Psoas muscle (tissue), 8 donors: ENCODE data around the gene SLC25A34. TPM values are rescaled to one million over a fixed set of nuclear protein-coding genes. Genes with fewer than 3 reads are reported as not detected.

Experiments used
- ATAC-seq, 4 donors: fragments of 200-7000 bp; cut with Tn5 transposase; one replicate each; pipeline ENCODE4 v1.9.1; 2020; ENCODE audit warnings: moderate library complexity in 3 of 4, mild to moderate bottlenecking in 2 of 4
- DNase-seq, 2 donors: peaks; one replicate each; pipeline ENCODE4 v3.0.0-alpha.2; 2020
- H3K27ac ChIP-seq: fragments of 200-600 bp; one replicate; pipeline ENCODE4 v1.8.0; 2022
- H3K27me3 ChIP-seq, 3 donors: fragments of 200-600 bp in 1 of 3; one replicate each; pipeline versions ENCODE4 v1.6.1 to v1.8.0; 2013 to 2022; ENCODE audit warnings: low read length in 2 of 3, mild to moderate bottlenecking in 2 of 3, moderate library complexity in 1 of 3; ENCODE audit not compliant: insufficient read depth in 3 of 3
- H3K36me3 ChIP-seq, 2 donors: fragments of 200-600 bp in 1 of 2; one replicate each; pipeline versions ENCODE4 v1.6.1 to v1.8.0; 2013 to 2022; ENCODE audit warnings: low read depth in 1 of 2, mild to moderate bottlenecking in 1 of 2, moderate library complexity in 1 of 2; ENCODE audit not compliant: insufficient read depth in 1 of 2
- H3K4me1 ChIP-seq: fragments of 200-600 bp; one replicate; pipeline ENCODE4 v1.8.0; 2022
- H3K4me3 ChIP-seq: fragments of 200-600 bp; one replicate; pipeline ENCODE4 v1.8.0; 2022; ENCODE audit warnings: mild to moderate bottlenecking
- H3K9me3 ChIP-seq: fragments of 200-600 bp; one replicate; pipeline ENCODE4 v1.8.0; 2022
- WGBS, 3 donors: extraction: QIAGEN DNeasy Blood & Tissue Kit; methylation state at CpG; one replicate each; pipeline versions ENCODE4 v1.1.6 to v1.1.7; 2013; 5-methylcytosine and 5-hydroxymethylcytosine counted together
- intact Hi-C, 2 donors: fragments of 100-400 bp; cut with DNase I; formaldehyde crosslinking; loops; one replicate each; pipeline versions ENCODE4 v1.11.0 to v1.14.2; 2022
- polyA plus RNA-seq, 3 donors: library from polyadenylated mRNA; stranded (reverse); fragments of 200-250 nt; gene quantifications; one replicate each; pipeline ENCODE4 v1.2.3, GENCODE V29; 2013
- total RNA-seq, 4 donors: library from RNA; stranded (reverse); fragmentation: NEBNext Ultra II Directional in 2 of 4; extraction: Animal tissue kit (Norgen Biotek cat#: 25700) in 2 of 4; gene quantifications; one replicate each; pipeline versions ENCODE4 v1.2.1 to v1.2.4, GENCODE V29; 2021 to 2023
- TF ChIP-seq, protein P1 (sequence below): fragments of 200-600 bp; IDR thresholded peaks from one replicate; pipeline ENCODE4 v1.8.0; 2022; ENCODE audit warnings: antibody characterized with exemption
- donor health status: healthy with polysubstance abuse.
- donor health status: DM: no; HTN: no; CAD: no; lungs with moderate emphysema.
- donor health status: Bipolar disorder and iron deficiency.
- donor health status: healthy.
- donor health status: DM: yes; HTN: yes; CAD: no.
- donor health status: DM: no; HTN: no; CAD: no.
- donor health status: DM: no; HTN: no; CAD: no.
- donor health status: DM: yes; HTN: yes; CAD: no.

SLC25A34 gene
- total and polyA plus RNA-seq, 7 donors: 1.3 to 48.2 (median 10.1) TPM

DNA sequence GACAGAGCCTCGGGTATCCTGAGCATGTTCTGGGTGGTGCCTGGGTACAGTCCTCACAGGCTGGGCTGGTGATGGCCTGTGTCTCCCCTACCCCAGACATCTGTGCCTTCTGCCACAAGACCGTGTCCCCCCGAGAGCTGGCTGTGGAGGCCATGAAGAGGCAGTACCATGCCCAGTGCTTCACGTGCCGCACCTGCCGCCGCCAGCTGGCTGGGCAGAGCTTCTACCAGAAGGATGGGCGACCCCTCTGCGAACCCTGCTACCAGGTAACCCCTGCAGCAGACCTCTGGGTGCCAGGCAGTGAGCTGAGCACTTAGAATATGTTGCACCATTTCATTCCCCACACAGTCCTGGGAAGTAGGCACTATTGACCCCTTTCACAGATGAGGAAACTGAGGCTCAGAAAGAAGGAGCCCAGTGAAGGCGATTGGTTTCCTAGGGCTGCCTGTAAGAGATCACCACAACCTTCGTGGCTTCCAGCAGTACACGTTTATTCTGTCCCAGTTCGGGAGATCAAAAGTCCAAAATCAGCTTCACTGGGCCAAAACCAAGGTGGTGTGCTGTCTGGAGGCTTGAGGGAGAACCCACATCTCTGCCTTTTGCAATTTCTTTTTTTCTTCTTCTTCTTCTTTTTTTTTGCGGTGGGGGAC lies 34.4 kb downstream of the SLC25A34 start:
- H3K36me3 ChIP-seq: no peaks in the 10 kb centered on the region
- 84 to 93% (median 90%) methylated on average over 14 of the region's 14 CpGs for WGBS, 3 donors
- no peak overlapping the region for H3K4me3 ChIP-seq
- no peaks in the 10 kb centered on the region for H3K9me3 ChIP-seq
- DNase-seq: no peak
- no peaks in the 10 kb centered on the region for H3K4me1 ChIP-seq
- TF ChIP-seq, protein P1, sequence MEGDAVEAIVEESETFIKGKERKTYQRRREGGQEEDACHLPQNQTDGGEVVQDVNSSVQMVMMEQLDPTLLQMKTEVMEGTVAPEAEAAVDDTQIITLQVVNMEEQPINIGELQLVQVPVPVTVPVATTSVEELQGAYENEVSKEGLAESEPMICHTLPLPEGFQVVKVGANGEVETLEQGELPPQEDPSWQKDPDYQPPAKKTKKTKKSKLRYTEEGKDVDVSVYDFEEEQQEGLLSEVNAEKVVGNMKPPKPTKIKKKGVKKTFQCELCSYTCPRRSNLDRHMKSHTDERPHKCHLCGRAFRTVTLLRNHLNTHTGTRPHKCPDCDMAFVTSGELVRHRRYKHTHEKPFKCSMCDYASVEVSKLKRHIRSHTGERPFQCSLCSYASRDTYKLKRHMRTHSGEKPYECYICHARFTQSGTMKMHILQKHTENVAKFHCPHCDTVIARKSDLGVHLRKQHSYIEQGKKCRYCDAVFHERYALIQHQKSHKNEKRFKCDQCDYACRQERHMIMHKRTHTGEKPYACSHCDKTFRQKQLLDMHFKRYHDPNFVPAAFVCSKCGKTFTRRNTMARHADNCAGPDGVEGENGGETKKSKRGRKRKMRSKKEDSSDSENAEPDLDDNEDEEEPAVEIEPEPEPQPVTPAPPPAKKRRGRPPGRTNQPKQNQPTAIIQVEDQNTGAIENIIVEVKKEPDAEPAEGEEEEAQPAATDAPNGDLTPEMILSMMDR: no peak
- no peaks in the 10 kb centered on the region for H3K27me3 ChIP-seq
- H3K27ac ChIP-seq: no peak overlapping the region
- intact Hi-C loops: no loop called here
- ATAC-seq: no peak

DNA sequence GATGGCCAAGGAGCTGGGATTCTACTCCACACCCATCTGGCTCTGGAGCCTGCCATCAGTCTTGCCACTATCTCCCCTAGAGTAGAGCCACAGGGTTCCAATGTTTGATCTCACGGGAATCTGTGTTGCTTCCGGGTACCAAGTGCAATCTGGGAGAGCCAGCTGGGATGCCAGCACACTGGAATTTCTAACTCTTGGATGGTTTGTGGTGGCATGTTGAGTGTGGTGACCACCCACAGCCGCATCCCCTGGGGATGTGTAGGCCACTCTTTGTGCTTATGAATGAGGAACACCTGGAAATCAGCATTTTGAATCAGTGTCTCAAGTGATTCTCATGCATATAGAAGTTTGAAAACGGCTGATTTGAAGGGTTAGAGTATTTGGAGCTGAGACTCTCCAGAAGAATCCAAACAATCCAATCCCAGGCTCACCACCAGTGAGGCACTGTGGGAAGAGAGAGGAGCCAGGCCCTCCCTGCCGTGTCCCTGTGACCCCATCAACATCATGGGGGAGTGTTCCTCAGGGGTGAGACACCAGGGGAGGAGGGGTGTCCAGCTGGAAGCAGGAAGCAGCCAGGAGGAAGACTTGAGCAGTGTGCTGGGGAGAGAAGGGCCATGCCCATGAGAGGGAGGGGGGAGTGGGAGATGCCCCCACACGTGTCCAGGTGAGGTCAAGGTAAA lies 35.9 kb downstream of the SLC25A34 start:
- Histone ChIP-seq H3K36me3 (no peaks in the 10 kb centered on the region), H3K9me3 (no peaks in the 10 kb centered on the region), H3K4me1 (no peaks in the 10 kb centered on the region), H3K4me3 (no peak overlapping the region), H3K27ac (no peak overlapping the region), H3K27me3 (no peaks in the 10 kb centered on the region)
- no peak for ATAC-seq
- DNase-seq: no peak
- WGBS, 3 donors: 64 to 78% (median 64%) methylated on average over 6 of the region's 6 CpGs
- TF ChIP-seq, protein P1: no peak
- intact Hi-C loops: no loop called here

DNA sequence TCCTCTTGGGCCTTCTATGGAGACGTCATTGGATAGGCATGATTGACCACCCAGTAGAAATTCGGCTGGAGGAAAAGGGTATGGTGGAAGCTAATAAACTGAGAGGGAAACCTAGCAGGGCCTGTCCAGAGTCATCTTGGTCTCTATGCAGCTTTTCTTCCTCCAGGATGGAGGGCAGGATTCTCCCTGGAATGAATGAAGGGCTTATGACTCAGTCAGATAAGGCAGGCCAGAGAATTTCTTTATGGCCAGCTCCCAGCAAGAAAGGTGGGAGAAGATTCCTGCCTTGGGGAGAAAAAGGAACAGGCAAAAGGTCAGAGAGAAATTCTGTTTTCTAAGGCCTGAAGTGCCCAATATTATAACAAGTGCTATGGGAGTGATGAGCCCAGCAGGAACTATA lies 39.6 kb downstream of the SLC25A34 start:
- no peaks in the 10 kb centered on the region for H3K4me1 ChIP-seq
- H3K27ac ChIP-seq: no peak overlapping the region
- TF ChIP-seq, protein P1: no peak
- 75 to 90% (median 84%) methylated on average over 2 of the region's 2 CpGs for WGBS, 3 donors
- H3K9me3 ChIP-seq: no peaks in the 10 kb centered on the region
- ATAC-seq (no peak), DNase-seq (no peak)
- intact Hi-C loops: no loop called here
- no peaks in the 10 kb centered on the region for H3K27me3 ChIP-seq
- H3K36me3 ChIP-seq: no peaks in the 10 kb centered on the region
- no peak overlapping the region for H3K4me3 ChIP-seq

DNA sequence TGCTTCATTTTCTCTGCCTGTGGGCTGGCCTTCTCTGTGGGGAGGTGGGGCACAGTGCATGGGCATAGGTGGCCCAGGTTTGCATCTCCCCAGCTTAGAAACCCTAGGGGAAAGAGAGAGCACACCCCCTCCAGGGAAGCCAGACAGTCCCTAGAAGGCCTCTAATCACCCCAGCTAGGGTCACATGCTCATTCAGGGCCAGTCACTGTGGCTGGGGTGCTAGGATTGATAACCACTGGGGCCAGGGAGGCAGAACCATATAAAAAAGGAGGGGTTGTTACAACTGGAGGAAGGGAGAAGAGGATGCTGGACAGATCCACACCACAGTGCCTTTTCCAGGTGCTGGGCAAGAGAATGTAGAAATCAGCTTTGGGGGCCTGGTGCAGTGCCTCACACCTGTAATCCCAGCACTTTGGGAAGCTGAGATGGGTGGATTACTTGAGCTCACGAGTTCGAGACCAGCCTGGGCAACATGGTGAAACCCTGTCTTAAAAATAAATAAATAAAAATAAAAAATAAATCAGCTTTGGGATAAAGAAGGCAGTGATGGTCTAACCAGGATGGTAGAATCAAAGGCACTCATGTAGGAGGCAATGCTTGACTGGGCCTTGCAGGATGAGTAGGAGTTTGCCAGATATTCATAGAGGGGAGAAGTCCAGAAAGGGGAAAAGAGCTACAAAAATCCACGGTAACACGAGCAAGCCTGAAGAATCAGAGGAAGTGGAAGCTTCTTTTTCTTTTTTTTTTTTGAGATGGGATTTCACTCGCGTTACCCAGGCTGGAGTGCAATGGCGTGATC lies 42.0 kb downstream of the SLC25A34 start:
- H3K36me3 ChIP-seq: no peaks in the 10 kb centered on the region
- WGBS, 3 donors: 87 to 94% (median 88%) methylated on average over 7 of the region's 7 CpGs
- TF ChIP-seq, protein P1: no peak
- H3K4me3 ChIP-seq: no peak overlapping the region
- no peak for ATAC-seq
- no peaks in the 10 kb centered on the region for H3K4me1 ChIP-seq
- intact Hi-C loops: no loop called here
- no peaks in the 10 kb centered on the region for H3K27me3 ChIP-seq
- DNase-seq: no peak
- no peak overlapping the region for H3K27ac ChIP-seq
- no peaks in the 10 kb centered on the region for H3K9me3 ChIP-seq
